ENCODE results near the gene CES2.
"Not testable (repeated sequence)": the region's sequence is repeated elsewhere in the genome, so short reads cannot be mapped to it uniquely, and the experiment has no call there.

The CES2 gene

GRCh38 chr16:66934839-66935313 is 440 bp upstream of the CES2 start:
- DNase-seq; H3K9me3 ChIP-seq (ENCODE audit: control extremely low read depth in 1 of 5, control insufficient read depth in 4 of 5, insufficient read depth in 2 of 5, low read depth in 1 of 5, low read length in 4 of 5); H3K27me3 ChIP-seq (replicated peaks in 2 of 5; ENCODE audit: control insufficient read depth in 4 of 5, insufficient read depth in 5 of 5, low read length in 4 of 5); POLR2A ChIA-PET: not testable (repeated sequence)
- peaks cover 6 to 38% (median 24%) of the 10 kb centered on the region in 4 experiments for H3K36me3 ChIP-seq (ENCODE audit: control insufficient read depth in 4 of 4, insufficient read depth in 4 of 4, low read length in 3 of 4)
- peaks cover 3 to 30% (median 25%) of the 10 kb centered on the region in 4 experiments for H3K4me1 ChIP-seq (ENCODE audit: control extremely low read depth in 1 of 4, control insufficient read depth in 4 of 4, insufficient read depth in 4 of 4, low read length in 3 of 4)
- 0% methylated on average over 5 of the region's 24 CpGs for WGBS (ENCODE audit: insufficient coverage)
- H3K4me3 ChIP-seq (ENCODE audit: control insufficient read depth in 1 of 7, extremely low read depth in 1 of 7, insufficient read depth in 4 of 7, low read depth in 2 of 7, low read length in 6 of 7), result peak overlapping the region; percentile 76 to 98 (median 92)
- CTCF ChIA-PET, result interaction anchor here (1.9 kb wide), 1 partner anchor 8 kb away, joined by 8 read pairs; no protein-coding TSS in a partner anchor
- H3K27ac ChIP-seq (ENCODE audit: insufficient read depth in 1 of 2, low read depth in 1 of 2, low read length in 2 of 2, poor library complexity in 1 of 2, severe bottlenecking in 2 of 2), result peak overlapping the region; percentile 92 to 93

DNA sequence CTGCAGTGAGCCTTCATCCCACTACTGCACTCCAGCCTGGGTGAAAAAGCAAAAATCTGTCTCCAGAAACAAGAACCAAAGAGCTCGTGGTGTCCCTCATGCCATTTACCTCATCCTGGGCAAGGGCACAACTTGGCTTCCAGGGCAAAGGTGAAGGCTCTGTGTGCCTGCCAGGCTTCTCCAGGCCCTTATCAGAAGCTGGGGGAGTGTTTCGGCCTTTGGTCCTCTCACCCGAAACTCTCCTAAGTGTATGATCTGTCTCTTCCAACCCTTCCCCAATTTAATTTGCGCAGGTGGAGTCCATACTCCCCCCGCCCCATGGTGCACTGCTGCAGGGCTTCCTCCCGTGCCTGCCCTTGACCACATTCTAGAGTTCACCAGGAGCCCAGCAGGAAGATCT is 1.1 kb downstream of the CES2 start:
- 97% methylated on average over 6 of the region's 6 CpGs for WGBS (ENCODE audit: insufficient coverage)
- Histone ChIP-seq H3K4me3 (ENCODE audit: control insufficient read depth in 1 of 7, extremely low read depth in 1 of 7, insufficient read depth in 4 of 7, low read depth in 2 of 7, low read length in 6 of 7) (no peak overlapping the region), H3K27me3 (replicated peaks in 2 of 5; ENCODE audit: control insufficient read depth in 4 of 5, insufficient read depth in 5 of 5, low read length in 4 of 5) (no peaks in the 10 kb centered on the region), H3K9me3 (ENCODE audit: control extremely low read depth in 1 of 5, control insufficient read depth in 4 of 5, insufficient read depth in 2 of 5, low read depth in 1 of 5, low read length in 4 of 5) (no peaks in the 10 kb centered on the region), H3K4me1 (ENCODE audit: control extremely low read depth in 1 of 4, control insufficient read depth in 4 of 4, insufficient read depth in 4 of 4, low read length in 3 of 4) (peaks cover 3 to 30% (median 25%) of the 10 kb centered on the region in 4 experiments), H3K36me3 (ENCODE audit: control insufficient read depth in 4 of 4, insufficient read depth in 4 of 4, low read length in 3 of 4) (peaks cover 14 to 52% (median 40%) of the 10 kb centered on the region in 4 experiments), H3K27ac (ENCODE audit: insufficient read depth in 1 of 2, low read depth in 1 of 2, low read length in 2 of 2, poor library complexity in 1 of 2, severe bottlenecking in 2 of 2) (no peak overlapping the region)
- CTCF ChIA-PET, result interaction anchor here (1.0 to 1.3 kb wide), 3 partner anchors 10 to 41 kb away, joined by 3 to 6 read pairs (median 3); no protein-coding TSS in a partner anchor
- DNase-seq, result no peak
- POLR2A ChIA-PET, result no interaction called here

DNA sequence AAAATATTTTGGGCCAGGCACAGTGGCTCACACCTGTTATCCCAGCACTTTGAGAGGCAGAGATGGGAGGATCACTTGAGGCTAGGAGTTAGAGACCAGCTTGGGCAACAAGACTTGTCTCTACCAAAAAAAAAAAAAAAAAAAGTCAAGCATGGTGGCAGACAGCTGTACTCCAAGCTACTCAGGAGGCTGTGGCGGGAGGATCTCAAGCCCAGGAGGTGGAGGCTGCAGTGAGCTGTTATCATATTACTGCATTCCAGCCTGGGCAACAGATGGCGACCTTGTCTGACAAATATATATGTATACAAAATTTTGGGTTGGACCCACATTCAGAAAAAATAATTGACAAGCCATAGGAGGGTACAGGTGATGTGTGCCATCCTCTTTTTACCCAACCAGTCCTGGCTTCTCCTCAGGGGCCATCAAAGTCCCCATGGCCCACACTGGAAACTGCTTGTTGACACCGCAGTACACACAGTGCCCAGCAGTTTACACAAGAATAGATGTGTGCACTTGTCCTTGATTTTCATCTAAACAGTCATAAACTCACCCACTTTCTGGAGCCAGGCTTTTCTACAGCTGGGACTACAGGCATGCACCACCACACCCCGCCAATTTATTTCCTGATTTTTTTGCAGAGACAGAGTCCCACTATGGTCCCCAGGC is 1.7 kb downstream of the CES2 start:
- no peaks in the 10 kb centered on the region for H3K27me3 ChIP-seq (replicated peaks in 2 of 5; ENCODE audit: control insufficient read depth in 4 of 5, insufficient read depth in 5 of 5, low read length in 4 of 5)
- ChIA-PET CTCF (interaction anchor here (0.7 to 1.3 kb wide), 4 partner anchors 10 to 42 kb away, joined by 3 to 6 read pairs (median 3); no protein-coding TSS in a partner anchor), POLR2A (no interaction called here)
- H3K36me3 ChIP-seq (ENCODE audit: control insufficient read depth in 4 of 4, insufficient read depth in 4 of 4, low read length in 3 of 4), result peaks cover 14 to 52% (median 42%) of the 10 kb centered on the region in 4 experiments
- peak in 2 of 3 donors; percentile 45 to 54 for DNase-seq
- no peak overlapping the region for H3K4me3 ChIP-seq (ENCODE audit: control insufficient read depth in 1 of 7, extremely low read depth in 1 of 7, insufficient read depth in 4 of 7, low read depth in 2 of 7, low read length in 6 of 7)
- no peaks in the 10 kb centered on the region for H3K9me3 ChIP-seq (ENCODE audit: control extremely low read depth in 1 of 5, control insufficient read depth in 4 of 5, insufficient read depth in 2 of 5, low read depth in 1 of 5, low read length in 4 of 5)
- H3K27ac ChIP-seq (ENCODE audit: insufficient read depth in 1 of 2, low read depth in 1 of 2, low read length in 2 of 2, poor library complexity in 1 of 2, severe bottlenecking in 2 of 2), result no peak overlapping the region
- WGBS (ENCODE audit: insufficient coverage), result 88% methylated on average over 2 of the region's 4 CpGs
- H3K4me1 ChIP-seq (ENCODE audit: control extremely low read depth in 1 of 4, control insufficient read depth in 4 of 4, insufficient read depth in 4 of 4, low read length in 3 of 4), result peaks cover 3 to 30% (median 25%) of the 10 kb centered on the region in 4 experiments

- 99% methylated on average over 9 of the region's 10 CpGs for WGBS (ENCODE audit: insufficient coverage)
- no peak for DNase-seq
- peaks cover 16 to 57% (median 48%) of the 10 kb centered on the region in 4 experiments for H3K36me3 ChIP-seq (ENCODE audit: control insufficient read depth in 4 of 4, insufficient read depth in 4 of 4, low read length in 3 of 4)
- H3K27me3 ChIP-seq (replicated peaks in 2 of 5; ENCODE audit: control insufficient read depth in 4 of 5, insufficient read depth in 5 of 5, low read length in 4 of 5), result no peaks in the 10 kb centered on the region
- POLR2A ChIA-PET, result no interaction called here
- peaks cover 3 to 28% (median 25%) of the 10 kb centered on the region in 4 experiments for H3K4me1 ChIP-seq (ENCODE audit: control extremely low read depth in 1 of 4, control insufficient read depth in 4 of 4, insufficient read depth in 4 of 4, low read length in 3 of 4)
- H3K4me3 ChIP-seq (ENCODE audit: control insufficient read depth in 1 of 7, extremely low read depth in 1 of 7, insufficient read depth in 4 of 7, low read depth in 2 of 7, low read length in 6 of 7), result no peak overlapping the region
- H3K27ac ChIP-seq (ENCODE audit: insufficient read depth in 1 of 2, low read depth in 1 of 2, low read length in 2 of 2, poor library complexity in 1 of 2, severe bottlenecking in 2 of 2), result no peak overlapping the region
- CTCF ChIA-PET, result interaction anchor here (0.7 to 1.3 kb wide), 4 partner anchors 9 to 43 kb away, joined by 3 to 6 read pairs (median 4); no protein-coding TSS in a partner anchor
- H3K9me3 ChIP-seq (ENCODE audit: control extremely low read depth in 1 of 5, control insufficient read depth in 4 of 5, insufficient read depth in 2 of 5, low read depth in 1 of 5, low read length in 4 of 5), result no peaks in the 10 kb centered on the region
These were observed 2.5 kb downstream of the CES2 start for GRCh38 chr16:66937725-66938337.

- H3K4me1 ChIP-seq (ENCODE audit: control extremely low read depth in 1 of 4, control insufficient read depth in 4 of 4, insufficient read depth in 4 of 4, low read length in 3 of 4), result peaks cover 0 to 17% (median 16%) of the 10 kb centered on the region in 4 experiments
- no peak overlapping the region for H3K27ac ChIP-seq (ENCODE audit: insufficient read depth in 1 of 2, low read depth in 1 of 2, low read length in 2 of 2, poor library complexity in 1 of 2, severe bottlenecking in 2 of 2)
- ChIA-PET POLR2A (no interaction called here), CTCF (interaction anchor here (0.9 to 1.3 kb wide), 5 partner anchors 10 to 92 kb away, joined by 3 read pairs; partner anchors contain the start of gene RRAD)
- no peaks in the 10 kb centered on the region for H3K27me3 ChIP-seq (replicated peaks in 2 of 5; ENCODE audit: control insufficient read depth in 4 of 5, insufficient read depth in 5 of 5, low read length in 4 of 5)
- H3K36me3 ChIP-seq (ENCODE audit: control insufficient read depth in 4 of 4, insufficient read depth in 4 of 4, low read length in 3 of 4), result peaks cover 16 to 69% (median 57%) of the 10 kb centered on the region in 4 experiments
- no peak overlapping the region for H3K4me3 ChIP-seq (ENCODE audit: control insufficient read depth in 1 of 7, extremely low read depth in 1 of 7, insufficient read depth in 4 of 7, low read depth in 2 of 7, low read length in 6 of 7)
- no peaks in the 10 kb centered on the region for H3K9me3 ChIP-seq (ENCODE audit: control extremely low read depth in 1 of 5, control insufficient read depth in 4 of 5, insufficient read depth in 2 of 5, low read depth in 1 of 5, low read length in 4 of 5)
- no peak for DNase-seq
These were observed 4.0 kb downstream of the CES2 start for GRCh38 chr16:66939366-66939765.

- WGBS (ENCODE audit: insufficient coverage), result 96% methylated on average over 16 of the region's 16 CpGs
- DNase-seq, result no peak
- Histone ChIP-seq H3K27ac (ENCODE audit: insufficient read depth in 1 of 2, low read depth in 1 of 2, low read length in 2 of 2, poor library complexity in 1 of 2, severe bottlenecking in 2 of 2) (no peak overlapping the region), H3K4me3 (ENCODE audit: control insufficient read depth in 1 of 7, extremely low read depth in 1 of 7, insufficient read depth in 4 of 7, low read depth in 2 of 7, low read length in 6 of 7) (no peak overlapping the region), H3K36me3 (ENCODE audit: control insufficient read depth in 4 of 4, insufficient read depth in 4 of 4, low read length in 3 of 4) (peaks cover 16 to 69% (median 57%) of the 10 kb centered on the region in 4 experiments), H3K4me1 (ENCODE audit: control extremely low read depth in 1 of 4, control insufficient read depth in 4 of 4, insufficient read depth in 4 of 4, low read length in 3 of 4) (peaks cover 0 to 14% (median 10%) of the 10 kb centered on the region in 4 experiments), H3K9me3 (ENCODE audit: control extremely low read depth in 1 of 5, control insufficient read depth in 4 of 5, insufficient read depth in 2 of 5, low read depth in 1 of 5, low read length in 4 of 5) (no peaks in the 10 kb centered on the region), H3K27me3 (replicated peaks in 2 of 5; ENCODE audit: control insufficient read depth in 4 of 5, insufficient read depth in 5 of 5, low read length in 4 of 5) (no peaks in the 10 kb centered on the region)
- ChIA-PET POLR2A (no interaction called here), CTCF (interaction anchor here (1.0 to 1.3 kb wide), 2 partner anchors 19 to 73 kb away, joined by 3 read pairs; no protein-coding TSS in a partner anchor)
These were observed 4.9 kb downstream of the CES2 start for GRCh38 chr16:66940236-66940635.

Measured in common myeloid progenitor, CD34-positive (primary cell).